Astrocyte (in vitro differentiated cells and primary cell): Measurements from ENCODE around the gene SMAD7. TPM values are rescaled to one million over a fixed set of nuclear protein-coding genes. Genes with fewer than 3 reads are reported as not detected.

Experiments
- DNase-seq: peaks from one replicate; pipeline ENCODE4 v3.0.0-alpha.2; 2010; ENCODE audit warnings: low read depth
- FAIRE-seq: peaks from 2 replicates; lab custom pipeline; 2011; peaks lifted over from hg19 to GRCh38; lab: Jason Lieb, UNC
- H2AFZ ChIP-seq: 2 replicates; pipeline ENCODE4 v1.6.0; 2012; ENCODE audit warnings: low read depth, low read length, inconsistent platforms
- H3K27ac ChIP-seq: 2 replicates; pipeline ENCODE4 v1.5.1; 2011; ENCODE audit warnings: low read depth, low read length, inconsistent platforms
- H3K27me3 ChIP-seq: 2 replicates; pipeline ENCODE4 v1.6.0; 2011; ENCODE audit warnings: low read length, inconsistent platforms; ENCODE audit not compliant: insufficient read depth
- H3K36me3 ChIP-seq: 2 replicates; pipeline ENCODE4 v1.5.1; 2011; ENCODE audit warnings: low read length, inconsistent platforms; ENCODE audit not compliant: insufficient read depth
- H3K4me1 ChIP-seq: 2 replicates; pipeline ENCODE4 v1.5.1; 2011; ENCODE audit warnings: low read length, inconsistent platforms; ENCODE audit not compliant: insufficient read depth
- H3K4me2 ChIP-seq: 2 replicates; pipeline ENCODE4 v1.6.0; 2012; ENCODE audit warnings: low read length, inconsistent platforms
- H3K4me3 ChIP-seq: 2 replicates; pipeline ENCODE4 v1.5.1; 2011; ENCODE audit warnings: low read depth, mild to moderate bottlenecking, low read length, inconsistent platforms; ENCODE audit not compliant: insufficient read depth
- H3K79me2 ChIP-seq: 2 replicates; pipeline ENCODE4 v1.6.0; 2012; ENCODE audit warnings: mild to moderate bottlenecking, low read length, inconsistent platforms; ENCODE audit not compliant: insufficient read depth
- H3K9ac ChIP-seq: 2 replicates; pipeline ENCODE4 v1.6.0; 2012; ENCODE audit warnings: mild to moderate bottlenecking, low read length, inconsistent platforms
- H3K9me3 ChIP-seq: 2 replicates; pipeline ENCODE4 v1.5.1; 2012; ENCODE audit warnings: low read depth, mild to moderate bottlenecking, low read length, inconsistent platforms; ENCODE audit not compliant: insufficient read depth
- H4K20me1 ChIP-seq: 2 replicates; pipeline ENCODE4 v1.6.0; 2012; ENCODE audit warnings: low read length, inconsistent platforms; ENCODE audit not compliant: insufficient read depth
- H3K27ac Mint-ChIP-seq: one replicate; pipeline ENCODE4 v1.8.0; 2021; ENCODE audit warnings: mild to moderate bottlenecking, mixed read lengths; ENCODE audit not compliant: unreplicated experiment
- H3K27me3 Mint-ChIP-seq: one replicate; pipeline ENCODE4 v1.8.0; 2021; ENCODE audit warnings: low read depth, mixed read lengths; ENCODE audit not compliant: unreplicated experiment
- H3K36me3 Mint-ChIP-seq: one replicate; pipeline ENCODE4 v1.8.0; 2021; ENCODE audit warnings: low read depth, mixed read lengths; ENCODE audit not compliant: unreplicated experiment
- H3K4me1 Mint-ChIP-seq: one replicate; pipeline ENCODE4 v1.8.0; 2021; ENCODE audit warnings: low read depth, mixed read lengths; ENCODE audit not compliant: unreplicated experiment
- H3K4me3 Mint-ChIP-seq: one replicate; pipeline ENCODE4 v1.8.0; 2021; ENCODE audit warnings: mild to moderate bottlenecking, moderate library complexity, mixed read lengths; ENCODE audit not compliant: unreplicated experiment
- H3K9me3 Mint-ChIP-seq: one replicate; pipeline ENCODE4 v1.8.0; 2021; ENCODE audit warnings: mild to moderate bottlenecking, mixed read lengths; ENCODE audit not compliant: unreplicated experiment
- CTCF ChIP-seq: IDR thresholded peaks from 2 replicates; pipeline ENCODE4 v1.5.1; 2011; ENCODE audit warnings: low read depth, mild to moderate bottlenecking, inconsistent platforms, low read length, moderate library complexity; ENCODE audit not compliant: insufficient read depth
- EZH2 ChIP-seq: IDR thresholded peaks from 2 replicates; pipeline ENCODE4 v1.6.1; 2012; ENCODE audit warnings: mild to moderate bottlenecking, low read length, inconsistent platforms; ENCODE audit not compliant: insufficient read depth
- total RNA-seq: library from RNA; stranded (reverse); gene quantifications from 2 replicates; pipeline ENCODE4 v1.2.1, GENCODE V29; 2021

Gene SMAD7
- total RNA-seq, 1 donor from 2014 or later: 62.9 TPM

GRCh38 chr18:48892146-48892855 lies 58.5 kb downstream of the SMAD7 start:
- FAIRE-seq (no peak), DNase-seq (no peak)
- no peak overlapping the region for H3K27ac Mint-ChIP-seq

GRCh38 chr18:48891721-48892120 lies 59.0 kb downstream of the SMAD7 start:
- Mint-ChIP-seq H3K36me3 (no peaks in the 10 kb centered on the region), H3K27me3 (peaks cover 13% of the 10 kb centered on the region), H3K27ac (no peak overlapping the region), H3K4me3 (no peak overlapping the region), H3K4me1 (peaks cover 10% of the 10 kb centered on the region), H3K9me3 (peaks cover 2% of the 10 kb centered on the region)
- H3K9ac ChIP-seq: no peak overlapping the region
- no peak overlapping the region for H3K4me3 ChIP-seq
- no peak for DNase-seq
- no peak overlapping the region for H2AFZ ChIP-seq
- no peaks in the 10 kb centered on the region for H3K9me3 ChIP-seq
- no peaks in the 10 kb centered on the region for H4K20me1 ChIP-seq
- FAIRE-seq: no peak
- peaks cover 4% of the 10 kb centered on the region for H3K4me1 ChIP-seq
- H3K79me2 ChIP-seq: no peaks in the 10 kb centered on the region
- no peak for TF ChIP-seq CTCF
- TF ChIP-seq EZH2: no peak
- H3K27ac ChIP-seq: no peak overlapping the region
- H3K4me2 ChIP-seq: no peak overlapping the region
- no peaks in the 10 kb centered on the region for H3K36me3 ChIP-seq
- H3K27me3 ChIP-seq: no peaks in the 10 kb centered on the region

More at GRCh38 chr18:48892146-48892855, 58.5 kb downstream of the SMAD7 start:
- H3K4me3 ChIP-seq: no peak overlapping the region
- H3K4me1 ChIP-seq: peaks cover 7% of the 10 kb centered on the region
- H3K9me3 ChIP-seq: no peaks in the 10 kb centered on the region
- H3K4me1 Mint-ChIP-seq: peaks cover 12% of the 10 kb centered on the region
- H3K9me3 Mint-ChIP-seq: no peaks in the 10 kb centered on the region
- no peak overlapping the region for H3K27ac ChIP-seq
- no peak overlapping the region for H3K4me3 Mint-ChIP-seq
- no peaks in the 10 kb centered on the region for H3K36me3 ChIP-seq
- H4K20me1 ChIP-seq: no peaks in the 10 kb centered on the region
- no peaks in the 10 kb centered on the region for H3K27me3 ChIP-seq
- H3K27me3 Mint-ChIP-seq: peaks cover 10% of the 10 kb centered on the region
- no peak overlapping the region for H2AFZ ChIP-seq
- H3K79me2 ChIP-seq: no peaks in the 10 kb centered on the region
- no peak for TF ChIP-seq CTCF
- no peak overlapping the region for H3K9ac ChIP-seq
- H3K36me3 Mint-ChIP-seq: no peaks in the 10 kb centered on the region
- H3K4me2 ChIP-seq: no peak overlapping the region
